Hematopoietic multipotent progenitor cell (in vitro differentiated cells): Measurements from ENCODE around the gene PERM1. TPM values are rescaled to one million over a fixed set of nuclear protein-coding genes. Genes with fewer than 3 reads are reported as not detected.
"Not testable (repeated sequence)": the region's sequence is repeated elsewhere in the genome, so short reads cannot be mapped to it uniquely, and the experiment has no call there.

Experiments
- DNase-seq, 3 donors: peaks; one replicate each; pipeline ENCODE4 v3.0.0-alpha.2; 2011 to 2015; ENCODE audit warnings: low read depth in 2 of 3, low spot score in 2 of 3
- total RNA-seq: library from RNA; depleted of rRNA; stranded (reverse); fragments of >200 nt; gene quantifications from one replicate; pipeline ENCODE4 v1.2.3, GENCODE V29; 2012

Gene PERM1
- total RNA-seq, result under 0.01 TPM

- DNase-seq, result no peak
Observed at GRCh38 chr1:981955-982558, at the start of gene PERM1. TSS of gene PERM1 (minus strand) at chr1:982093. CDS start at chr1:981029, 1,064 bp downstream.

- not testable (repeated sequence) for DNase-seq
Observed at GRCh38 chr1:1030867-1031658, 49.2 kb upstream of the PERM1 start.

GRCh38 chr1:1027791-1028190 lies 45.9 kb upstream of the PERM1 start:
- no peak for DNase-seq

GRCh38 chr1:1026599-1027413 lies 44.9 kb upstream of the PERM1 start:
- no peak for DNase-seq

- no peak for DNase-seq
Observed at GRCh38 chr1:1025730-1026129, 43.8 kb upstream of the PERM1 start.

GRCh38 chr1:1024771-1025699 lies 43.1 kb upstream of the PERM1 start:
- DNase-seq, result no peak

- DNase-seq, result no peak
Observed at GRCh38 chr1:1024149-1024770, 42.4 kb upstream of the PERM1 start.

GRCh38 chr1:1023700-1024099 lies 41.8 kb upstream of the PERM1 start:
- no peak for DNase-seq

GRCh38 chr1:1022302-1023009 lies 40.6 kb upstream of the PERM1 start:
- DNase-seq, result no peak

- no peak for DNase-seq
Observed at GRCh38 chr1:1021920-1022259, 40.0 kb upstream of the PERM1 start.

- DNase-seq, result no peak
Observed at GRCh38 chr1:1021010-1021919, 39.4 kb upstream of the PERM1 start.

- DNase-seq, result peak in 1 of 3 donors; percentile 25
Observed at GRCh38 chr1:1020415-1021009, 38.6 kb upstream of the PERM1 start.

- no peak for DNase-seq
Observed at GRCh38 chr1:1020000-1020404, 38.1 kb upstream of the PERM1 start, which contains the start of gene AGRN. TSS of gene AGRN (plus strand) at chr1:1020120. CDS start at chr1:1020173, 53 bp downstream.

- peak; percentile 62 to 74 (median 67) for DNase-seq
Observed at GRCh38 chr1:1019122-1019999, 37.5 kb upstream of the PERM1 start.

GRCh38 chr1:1018321-1018685 lies 36.4 kb upstream of the PERM1 start:
- DNase-seq, result not testable (repeated sequence)

- not testable (repeated sequence) for DNase-seq
Observed at GRCh38 chr1:1017397-1018320, 35.8 kb upstream of the PERM1 start.
